WTC11 (cell line): ENCODE results near the gene YTHDF1. TPM values are rescaled to one million over a fixed set of nuclear protein-coding genes. Genes with fewer than 3 reads are reported as not detected.

Source experiments
- ATAC-seq: fragments of 200-7000 bp; cut with Tn5 transposase; 2 replicates; pipeline ENCODE4 v1.10.0; 2021; ENCODE audit warnings: mild to moderate bottlenecking, moderate library complexity
- CTCF ChIA-PET: fragments of 300-600 bp; sonication (Branson Sonifier 250); formaldehyde crosslinking; loops from one replicate; lab custom pipeline; 2021; ENCODE audit warnings: antibody characterized with exemption; lab: Charles Lee
- POLR2A ChIA-PET: fragments of 350-600 bp; sonication (Branson Sonifier 250); formaldehyde crosslinking; loops from one replicate; lab custom pipeline; 2021; ENCODE audit warnings: antibody characterized with exemption; lab: Charles Lee
- DNase-seq: peaks from one replicate; pipeline ENCODE4 v3.0.0; 2021; ENCODE audit warnings: low spot score
- H3K27ac Mint-ChIP-seq: 2 replicates; pipeline ENCODE4 v1.8.0; 2021; ENCODE audit warnings: mixed read lengths
- H3K27me3 Mint-ChIP-seq: 2 replicates; pipeline ENCODE4 v1.8.0; 2021; ENCODE audit warnings: low read depth, mild to moderate bottlenecking, moderate library complexity, mixed read lengths
- H3K36me3 Mint-ChIP-seq: 2 replicates; pipeline ENCODE4 v1.8.0; 2021; ENCODE audit warnings: mixed read lengths
- H3K4me1 Mint-ChIP-seq: 2 replicates; pipeline ENCODE4 v1.8.0; 2022; ENCODE audit warnings: mixed read lengths
- H3K4me3 Mint-ChIP-seq: 2 replicates; pipeline ENCODE4 v1.8.0; 2021; ENCODE audit warnings: mild to moderate bottlenecking, moderate library complexity, mixed read lengths
- H3K9me3 Mint-ChIP-seq: 2 replicates; pipeline ENCODE4 v1.8.0; 2021; ENCODE audit warnings: mixed read lengths
- ATF1 ChIP-seq: sonication (generic); formaldehyde crosslinking; IDR thresholded peaks from 2 replicates; pipeline ENCODE4 v1.8.1; 2023; ENCODE audit warnings: mild to moderate bottlenecking, moderate library complexity, missing genetic modification reagents
- ATF2 ChIP-seq: sonication (generic); formaldehyde crosslinking; IDR thresholded peaks from 2 replicates; pipeline ENCODE4 v1.8.1; 2022; ENCODE audit warnings: low read depth, missing genetic modification reagents, borderline replicate concordance
- ATF6 ChIP-seq: sonication (generic); formaldehyde crosslinking; IDR thresholded peaks from 2 replicates; pipeline ENCODE4 v1.8.1; 2023; ENCODE audit warnings: mild to moderate bottlenecking, missing genetic modification reagents
- ERG ChIP-seq: fragments of 250-450 bp; sonication (Bioruptor Pico); IDR thresholded peaks from 2 replicates; pipeline ENCODE4 v1.8.0; 2021; ENCODE audit warnings: mild to moderate bottlenecking
- ETV6 ChIP-seq: sonication (generic); formaldehyde crosslinking; IDR thresholded peaks from 2 replicates; pipeline ENCODE4 v1.8.1; 2022; ENCODE audit warnings: mild to moderate bottlenecking, missing genetic modification reagents
- GRHL2 ChIP-seq: fragments of 250-450 bp; sonication (Bioruptor Pico); IDR thresholded peaks from 2 replicates; pipeline ENCODE4 v1.8.0; 2022; ENCODE audit warnings: mild to moderate bottlenecking, moderate library complexity; ENCODE audit not compliant: insufficient replicate concordance, severe bottlenecking
- GTF2I ChIP-seq: fragments of 250-450 bp; sonication (Bioruptor Pico); conservative IDR thresholded peaks from 2 replicates; pipeline ENCODE4 v1.4.0; 2021; ENCODE audit warnings: mild to moderate bottlenecking
- IRF2 ChIP-seq: sonication (generic); formaldehyde crosslinking; IDR thresholded peaks from 2 replicates; pipeline ENCODE4 v1.8.0; 2022; ENCODE audit warnings: low read depth, missing genetic modification reagents, borderline replicate concordance
- MYBL2 ChIP-seq: sonication (generic); formaldehyde crosslinking; IDR thresholded peaks from 2 replicates; pipeline ENCODE4 v1.8.1; 2023; ENCODE audit warnings: mild to moderate bottlenecking, moderate library complexity, missing genetic modification reagents
- NFATC4 ChIP-seq: fragments of 250-450 bp; sonication (Bioruptor Pico); IDR thresholded peaks from 2 replicates; pipeline ENCODE4 v1.9.0; 2021; ENCODE audit warnings: mild to moderate bottlenecking
- NR3C1 ChIP-seq: sonication (generic); formaldehyde crosslinking; conservative IDR thresholded peaks from 2 replicates; pipeline ENCODE4 v1.8.1; 2023; ENCODE audit warnings: low read depth, mild to moderate bottlenecking, missing genetic modification reagents
- PRDM15 ChIP-seq: sonication (generic); formaldehyde crosslinking; IDR thresholded peaks from 2 replicates; pipeline ENCODE4 v1.8.0; 2022; ENCODE audit warnings: missing genetic modification reagents
- RELA ChIP-seq: sonication (generic); formaldehyde crosslinking; IDR thresholded peaks from 2 replicates; pipeline ENCODE4 v1.8.1; 2022; ENCODE audit warnings: missing genetic modification reagents, mild to moderate bottlenecking, borderline replicate concordance
- SOX15 ChIP-seq: fragments of 250-450 bp; sonication (Bioruptor Pico); IDR thresholded peaks from 2 replicates; pipeline ENCODE4 v1.9.0; 2021; ENCODE audit warnings: mild to moderate bottlenecking
- SP1 ChIP-seq: sonication (generic); formaldehyde crosslinking; conservative IDR thresholded peaks from 2 replicates; pipeline ENCODE4 v1.8.1; 2022; ENCODE audit warnings: missing genetic modification reagents
- TEAD1 ChIP-seq: sonication (generic); formaldehyde crosslinking; IDR thresholded peaks from 2 replicates; pipeline ENCODE4 v1.8.0; 2022; ENCODE audit warnings: mild to moderate bottlenecking, missing genetic modification reagents
- TP53 ChIP-seq: sonication (generic); formaldehyde crosslinking; IDR thresholded peaks from 2 replicates; pipeline ENCODE4 v1.8.1; 2023; ENCODE audit warnings: mild to moderate bottlenecking, missing genetic modification reagents
- USF1 ChIP-seq: sonication (generic); formaldehyde crosslinking; IDR thresholded peaks from 2 replicates; pipeline ENCODE4 v1.8.0; 2022; ENCODE audit warnings: mild to moderate bottlenecking, missing genetic modification reagents
- ZNF121 ChIP-seq: sonication (generic); formaldehyde crosslinking; IDR thresholded peaks from 2 replicates; pipeline ENCODE4 v1.8.0; 2023; ENCODE audit warnings: missing genetic modification reagents
- ZNF232 ChIP-seq: sonication (generic); formaldehyde crosslinking; IDR thresholded peaks from 2 replicates; pipeline ENCODE4 v1.8.0; 2022; ENCODE audit warnings: mild to moderate bottlenecking, missing genetic modification reagents
- ZNF396 ChIP-seq: fragments of 250-450 bp; sonication (Bioruptor Pico); IDR thresholded peaks from 2 replicates; pipeline ENCODE4 v1.8.0; 2021; ENCODE audit warnings: mild to moderate bottlenecking, moderate library complexity, borderline replicate concordance
- ZNF671 ChIP-seq: fragments of 250-450 bp; sonication (Bioruptor Pico); IDR thresholded peaks from 2 replicates; pipeline ENCODE4 v1.8.0; 2021; ENCODE audit warnings: mild to moderate bottlenecking
- total RNA-seq: library from RNA; stranded (reverse); gene quantifications from 3 replicates; pipeline ENCODE4 v1.2.3, GENCODE V29; 2021

YTHDF1 gene
- total RNA-seq, 1 experiment from 2014 or later = 61.3 TPM

- TF ChIP-seq PRDM15 (CRISPR knock-in tag) (no peak), MYBL2 (no peak), NR3C1 (no peak), GTF2I (CRISPR knock-in tag) (no peak), TEAD1 (no peak)
- TF ChIP-seq, all 79 proteins: peak for 0
These were observed 64.2 kb downstream of the YTHDF1 start (continued) for GRCh38 chr20:63151554-63152321.

GRCh38 chr20:63150911-63151531 is 64.9 kb downstream of the YTHDF1 start:
- no peak overlapping the region for H3K4me3 Mint-ChIP-seq
- ChIA-PET POLR2A (no interaction called here), CTCF (interaction anchor here (1.0 to 1.3 kb wide), 2 partner anchors 72 to 80 kb away, joined by 3 to 5 read pairs; no protein-coding TSS in a partner anchor)
- no peak for DNase-seq
- no peaks in the 10 kb centered on the region for H3K4me1 Mint-ChIP-seq
- H3K27ac Mint-ChIP-seq = no peak overlapping the region
- H3K9me3 Mint-ChIP-seq = peaks cover 24% of the 10 kb centered on the region
- no peak for ATAC-seq
- TF ChIP-seq TP53 (CRISPR knock-in tag) = no peak
- no peak for TF ChIP-seq RELA
- no peak for TF ChIP-seq ATF1 (CRISPR knock-in tag)
- TF ChIP-seq ZNF671 (CRISPR knock-in tag) = no peak
- TF ChIP-seq SP1 (CRISPR knock-in tag) = no peak
- TF ChIP-seq ETV6 (CRISPR knock-in tag) = no peak
- TF ChIP-seq ZNF232 (CRISPR knock-in tag) = no peak
- no peak for TF ChIP-seq SOX15
- no peak for TF ChIP-seq ZNF121 (CRISPR knock-in tag)
- H3K36me3 Mint-ChIP-seq = peaks cover 14% of the 10 kb centered on the region
- H3K27me3 Mint-ChIP-seq = peaks cover 8% of the 10 kb centered on the region

- Mint-ChIP-seq H3K27ac (no peak overlapping the region), H3K9me3 (peaks cover 26% of the 10 kb centered on the region), H3K36me3 (peaks cover 14% of the 10 kb centered on the region), H3K4me1 (no peaks in the 10 kb centered on the region), H3K27me3 (peaks cover 8% of the 10 kb centered on the region), H3K4me3 (no peak overlapping the region)
- ChIA-PET CTCF (no interaction called here), POLR2A (no interaction called here)
- ATAC-seq (no peak), DNase-seq (no peak)
- TF ChIP-seq SP1 (CRISPR knock-in tag) (no peak), USF1 (no peak), NFATC4 (CRISPR knock-in tag) (no peak), ATF2 (CRISPR knock-in tag) (no peak), ERG (no peak), IRF2 (no peak), ATF6 (CRISPR knock-in tag) (no peak), GRHL2 (no peak), ZNF671 (CRISPR knock-in tag) (no peak), ZNF396 (CRISPR knock-in tag) (no peak)
These were observed 65.5 kb downstream of the YTHDF1 start for GRCh38 chr20:63150391-63150898.
